HepG2 (cell line): ENCODE data around the gene ADCY7.

Source experiments
- ELF1 ChIP-seq: sonication (generic); formaldehyde crosslinking; IDR thresholded peaks from 2 replicates; pipeline ENCODE4 v1.4.0; 2020; ENCODE audit warnings: missing genetic modification reagents
- IRF2 ChIP-seq: IDR thresholded peaks from 2 replicates; pipeline ENCODE4 v1.6.1; 2018; ENCODE audit warnings: missing genetic modification reagents, missing compliant biosample characterization
- LCORL ChIP-seq, 2 experiments: fragments of 450-650 bp in 1 of 2; sonication (generic) in 1 of 2; formaldehyde crosslinking in 1 of 2; IDR thresholded peaks; 2 replicates each; pipeline versions ENCODE4 v1.5.0 to v1.6.1; 2017 to 2020; ENCODE audit warnings: antibody characterized with exemption in 1 of 2, missing genetic modification reagents in 1 of 2
- POLR2AphosphoS5 ChIP-seq: IDR thresholded peaks from 2 replicates; pipeline ENCODE4 v1.6.1; 2012; ENCODE audit warnings: low read depth, low read length
- PRPF4 ChIP-seq: fragments of 200-400 bp; formaldehyde crosslinking; IDR thresholded peaks from 2 replicates; pipeline ENCODE4 v1.6.1; 2016; ENCODE audit warnings: low read length, low read depth; ENCODE audit not compliant: poor library complexity, severe bottlenecking
- SIN3A ChIP-seq: IDR thresholded peaks from 2 replicates; pipeline ENCODE4 v1.6.1; 2011; ENCODE audit warnings: low read depth, mild to moderate bottlenecking, control low read depth, low read length, borderline replicate concordance
- ZNF850 ChIP-seq: sonication (generic); formaldehyde crosslinking; conservative IDR thresholded peaks from 2 replicates; pipeline ENCODE4 v1.9.0; 2021; ENCODE audit warnings: mild to moderate bottlenecking, missing genetic modification reagents
- TF ChIP-seq, protein P1 (sequence below): sonication (generic); formaldehyde crosslinking; IDR thresholded peaks from 2 replicates; pipeline ENCODE4 v1.5.0; 2020; ENCODE audit warnings: mild to moderate bottlenecking, missing genetic modification reagents, moderate library complexity
- TF ChIP-seq, protein P2 (sequence below): sonication (generic); formaldehyde crosslinking; IDR thresholded peaks from 2 replicates; pipeline ENCODE4 v1.5.1; 2020; ENCODE audit warnings: mild to moderate bottlenecking, missing genetic modification reagents, moderate library complexity
- TF ChIP-seq, protein P3 (sequence below), 2 experiments: sonication (generic) in 1 of 2; formaldehyde crosslinking in 1 of 2; IDR thresholded peaks; 2 replicates each; pipeline versions ENCODE4 v1.4.0 to v1.6.1; 2018 to 2020; ENCODE audit warnings: missing genetic modification reagents in 2 of 2, borderline replicate concordance in 1 of 2, low read depth in 1 of 2, mild to moderate bottlenecking in 1 of 2, missing biosample characterization in 1 of 2
- TF ChIP-seq, protein P4 (sequence below): sonication (generic); formaldehyde crosslinking; IDR thresholded peaks from 2 replicates; pipeline ENCODE4 v1.4.0; 2020; ENCODE audit warnings: missing genetic modification reagents
- TF ChIP-seq, protein P5 (sequence below): sonication (generic); formaldehyde crosslinking; IDR thresholded peaks from 2 replicates; pipeline ENCODE4 v1.5.0; 2020; ENCODE audit warnings: missing genetic modification reagents

DNA sequence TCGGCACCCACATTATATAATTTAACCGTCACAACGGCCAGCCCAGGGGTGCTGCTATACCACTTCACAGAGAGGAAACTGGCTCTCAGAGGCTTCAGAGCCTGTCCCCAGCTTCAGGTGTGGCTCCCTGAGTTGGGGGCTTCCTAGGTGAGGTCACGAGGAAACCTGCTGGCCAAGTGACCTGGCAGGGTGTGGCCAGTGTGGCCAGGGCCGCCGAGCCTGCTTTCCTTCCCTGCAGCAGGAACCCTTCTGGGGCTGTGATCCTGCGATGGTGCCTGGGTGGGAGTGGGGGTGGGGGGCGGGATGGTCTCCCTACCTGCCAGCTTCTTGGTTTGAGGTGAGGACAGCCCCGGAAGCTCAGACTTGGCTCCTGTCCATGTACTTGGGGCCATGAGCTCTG lies 39.9 kb downstream of the ADCY7 start:
- TF ChIP-seq, protein P1, sequence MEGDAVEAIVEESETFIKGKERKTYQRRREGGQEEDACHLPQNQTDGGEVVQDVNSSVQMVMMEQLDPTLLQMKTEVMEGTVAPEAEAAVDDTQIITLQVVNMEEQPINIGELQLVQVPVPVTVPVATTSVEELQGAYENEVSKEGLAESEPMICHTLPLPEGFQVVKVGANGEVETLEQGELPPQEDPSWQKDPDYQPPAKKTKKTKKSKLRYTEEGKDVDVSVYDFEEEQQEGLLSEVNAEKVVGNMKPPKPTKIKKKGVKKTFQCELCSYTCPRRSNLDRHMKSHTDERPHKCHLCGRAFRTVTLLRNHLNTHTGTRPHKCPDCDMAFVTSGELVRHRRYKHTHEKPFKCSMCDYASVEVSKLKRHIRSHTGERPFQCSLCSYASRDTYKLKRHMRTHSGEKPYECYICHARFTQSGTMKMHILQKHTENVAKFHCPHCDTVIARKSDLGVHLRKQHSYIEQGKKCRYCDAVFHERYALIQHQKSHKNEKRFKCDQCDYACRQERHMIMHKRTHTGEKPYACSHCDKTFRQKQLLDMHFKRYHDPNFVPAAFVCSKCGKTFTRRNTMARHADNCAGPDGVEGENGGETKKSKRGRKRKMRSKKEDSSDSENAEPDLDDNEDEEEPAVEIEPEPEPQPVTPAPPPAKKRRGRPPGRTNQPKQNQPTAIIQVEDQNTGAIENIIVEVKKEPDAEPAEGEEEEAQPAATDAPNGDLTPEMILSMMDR (CRISPR knock-in tag) = no peak
- TF ChIP-seq, protein P2, sequence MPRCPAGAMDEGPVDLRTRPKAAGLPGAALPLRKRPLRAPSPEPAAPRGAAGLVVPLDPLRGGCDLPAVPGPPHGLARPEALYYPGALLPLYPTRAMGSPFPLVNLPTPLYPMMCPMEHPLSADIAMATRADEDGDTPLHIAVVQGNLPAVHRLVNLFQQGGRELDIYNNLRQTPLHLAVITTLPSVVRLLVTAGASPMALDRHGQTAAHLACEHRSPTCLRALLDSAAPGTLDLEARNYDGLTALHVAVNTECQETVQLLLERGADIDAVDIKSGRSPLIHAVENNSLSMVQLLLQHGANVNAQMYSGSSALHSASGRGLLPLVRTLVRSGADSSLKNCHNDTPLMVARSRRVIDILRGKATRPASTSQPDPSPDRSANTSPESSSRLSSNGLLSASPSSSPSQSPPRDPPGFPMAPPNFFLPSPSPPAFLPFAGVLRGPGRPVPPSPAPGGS = no peak
- TF ChIP-seq, protein P3, sequence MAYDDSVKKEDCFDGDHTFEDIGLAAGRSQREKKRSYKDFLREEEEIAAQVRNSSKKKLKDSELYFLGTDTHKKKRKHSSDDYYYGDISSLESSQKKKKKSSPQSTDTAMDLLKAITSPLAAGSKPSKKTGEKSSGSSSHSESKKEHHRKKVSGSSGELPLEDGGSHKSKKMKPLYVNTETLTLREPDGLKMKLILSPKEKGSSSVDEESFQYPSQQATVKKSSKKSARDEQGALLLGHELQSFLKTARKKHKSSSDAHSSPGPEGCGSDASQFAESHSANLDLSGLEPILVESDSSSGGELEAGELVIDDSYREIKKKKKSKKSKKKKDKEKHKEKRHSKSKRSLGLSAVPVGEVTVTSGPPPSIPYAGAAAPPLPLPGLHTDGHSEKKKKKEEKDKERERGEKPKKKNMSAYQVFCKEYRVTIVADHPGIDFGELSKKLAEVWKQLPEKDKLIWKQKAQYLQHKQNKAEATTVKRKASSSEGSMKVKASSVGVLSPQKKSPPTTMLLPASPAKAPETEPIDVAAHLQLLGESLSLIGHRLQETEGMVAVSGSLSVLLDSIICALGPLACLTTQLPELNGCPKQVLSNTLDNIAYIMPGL (CRISPR knock-in tag; IDR thresholded peaks at IDR 0.05; ENCODE audit: borderline replicate concordance in 1 of 2, low read depth in 1 of 2) = no peak
- TF ChIP-seq, protein P4, sequence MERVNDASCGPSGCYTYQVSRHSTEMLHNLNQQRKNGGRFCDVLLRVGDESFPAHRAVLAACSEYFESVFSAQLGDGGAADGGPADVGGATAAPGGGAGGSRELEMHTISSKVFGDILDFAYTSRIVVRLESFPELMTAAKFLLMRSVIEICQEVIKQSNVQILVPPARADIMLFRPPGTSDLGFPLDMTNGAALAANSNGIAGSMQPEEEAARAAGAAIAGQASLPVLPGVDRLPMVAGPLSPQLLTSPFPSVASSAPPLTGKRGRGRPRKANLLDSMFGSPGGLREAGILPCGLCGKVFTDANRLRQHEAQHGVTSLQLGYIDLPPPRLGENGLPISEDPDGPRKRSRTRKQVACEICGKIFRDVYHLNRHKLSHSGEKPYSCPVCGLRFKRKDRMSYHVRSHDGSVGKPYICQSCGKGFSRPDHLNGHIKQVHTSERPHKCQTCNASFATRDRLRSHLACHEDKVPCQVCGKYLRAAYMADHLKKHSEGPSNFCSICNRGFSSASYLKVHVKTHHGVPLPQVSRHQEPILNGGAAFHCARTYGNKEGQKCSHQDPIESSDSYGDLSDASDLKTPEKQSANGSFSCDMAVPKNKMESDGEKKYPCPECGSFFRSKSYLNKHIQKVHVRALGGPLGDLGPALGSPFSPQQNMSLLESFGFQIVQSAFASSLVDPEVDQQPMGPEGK (CRISPR knock-in tag) = no peak
- TF ChIP-seq PRPF4 (no peak), SIN3A (no peak), IRF2 (CRISPR knock-in tag) (no peak), ZNF850 (no peak), POLR2AphosphoS5 (no peak), LCORL (IDR thresholded peaks at IDR 0.05) (no peak), LCORL (CRISPR knock-in tag; IDR thresholded peaks at IDR 0.05) (no peak), ELF1 (CRISPR knock-in tag) (no peak)
- TF ChIP-seq, protein P5, sequence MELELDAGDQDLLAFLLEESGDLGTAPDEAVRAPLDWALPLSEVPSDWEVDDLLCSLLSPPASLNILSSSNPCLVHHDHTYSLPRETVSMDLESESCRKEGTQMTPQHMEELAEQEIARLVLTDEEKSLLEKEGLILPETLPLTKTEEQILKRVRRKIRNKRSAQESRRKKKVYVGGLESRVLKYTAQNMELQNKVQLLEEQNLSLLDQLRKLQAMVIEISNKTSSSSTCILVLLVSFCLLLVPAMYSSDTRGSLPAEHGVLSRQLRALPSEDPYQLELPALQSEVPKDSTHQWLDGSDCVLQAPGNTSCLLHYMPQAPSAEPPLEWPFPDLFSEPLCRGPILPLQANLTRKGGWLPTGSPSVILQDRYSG (CRISPR knock-in tag) = no peak
